ENCODE measurements around the gene BRIP1. TPM values are rescaled to one million over a fixed set of nuclear protein-coding genes. Genes with fewer than 3 reads are reported as not detected.
A peak's percentile ranks its signal among the peaks of the same experiment; 100 is the strongest.

Gene BRIP1
- total and polyA plus RNA-seq, 9 of the 15 experiments (the other 6 are each of a cell fraction or from before 2014, with no cell fraction given), result 2.4 to 17.5 (median 11.2) TPM

GRCh38 chr17:61704935-61705449 is 158.3 kb downstream of the BRIP1 start:
- Histone ChIP-seq H3K9me3 (replicated peaks; ENCODE audit: control insufficient read depth, insufficient read depth, low read depth, low read length) (0 out of 2 replicates have a peak, but pooled peaks cover 2% of the 10 kb centered on the region), H4K20me1 (replicated peaks; ENCODE audit: control insufficient read depth, insufficient read depth, low read length) (no peaks in the 10 kb centered on the region), H2AFZ (ENCODE audit: low read depth, low read length) (no peak overlapping the region), H3K9me1 (ENCODE audit: control insufficient read depth, insufficient read depth, low read length) (no peaks in the 10 kb centered on the region), H3K36me3 (ENCODE audit: control insufficient read depth, insufficient read depth, low read length) (peaks cover 8% of the 10 kb centered on the region; the same call in 1 of the 3 replicates), H3K4me3 (no peak overlapping the region), H3K79me2 (ENCODE audit: control insufficient read depth, insufficient read depth, low read length) (no peaks in the 10 kb centered on the region), H3K4me2 (ENCODE audit: insufficient read depth, low read length) (no peak overlapping the region), H3K9ac (ENCODE audit: insufficient read depth in 1 of 2, low read depth in 2 of 2, low read length in 2 of 2) (no peak overlapping the region), H3K27ac (ENCODE audit: extremely low read depth, low read depth, low read length) (no peak overlapping the region), H3K27me3 (ENCODE audit: control insufficient read depth in 2 of 2, insufficient read depth in 2 of 2, low read length in 2 of 2) (no peaks in the 10 kb centered on the region), H3K4me1 (replicated peaks in 1 of 2; ENCODE audit: control insufficient read depth in 2 of 2, insufficient read depth in 2 of 2, low read length in 2 of 2) (no peaks in the 10 kb centered on the region)
- BruUV-seq (replicated peaks), result no TSS peak
- in situ Hi-C loops (cut with MboI) (no loop called here), intact Hi-C loops (cut with micrococcal nuclease) (no loop called here)
- WGBS (ENCODE audit: insufficient coverage, low coverage, missing lambda C conversion rate), result 88% methylated on average over 3 of the region's 3 CpGs
- DNase-seq (ENCODE audit: extremely low read depth in 1 of 4, low spot score in 3 of 4) (no peak), ATAC-seq (no peak), FAIRE-seq (no peak)
- CTCF ChIA-PET (ENCODE audit: low intra/inter-chr PET ratio), result no interaction called here
- POLR2A ChIA-PET, result no interaction called here
- peak in 1 of 3 experiments; percentile 91; a peak in 2 of 6 replicates for TF ChIP-seq ZBTB11 (CRISPR knock-in tag; IDR thresholded peaks at IDR 0.05)
- TF ChIP-seq, protein P1, sequence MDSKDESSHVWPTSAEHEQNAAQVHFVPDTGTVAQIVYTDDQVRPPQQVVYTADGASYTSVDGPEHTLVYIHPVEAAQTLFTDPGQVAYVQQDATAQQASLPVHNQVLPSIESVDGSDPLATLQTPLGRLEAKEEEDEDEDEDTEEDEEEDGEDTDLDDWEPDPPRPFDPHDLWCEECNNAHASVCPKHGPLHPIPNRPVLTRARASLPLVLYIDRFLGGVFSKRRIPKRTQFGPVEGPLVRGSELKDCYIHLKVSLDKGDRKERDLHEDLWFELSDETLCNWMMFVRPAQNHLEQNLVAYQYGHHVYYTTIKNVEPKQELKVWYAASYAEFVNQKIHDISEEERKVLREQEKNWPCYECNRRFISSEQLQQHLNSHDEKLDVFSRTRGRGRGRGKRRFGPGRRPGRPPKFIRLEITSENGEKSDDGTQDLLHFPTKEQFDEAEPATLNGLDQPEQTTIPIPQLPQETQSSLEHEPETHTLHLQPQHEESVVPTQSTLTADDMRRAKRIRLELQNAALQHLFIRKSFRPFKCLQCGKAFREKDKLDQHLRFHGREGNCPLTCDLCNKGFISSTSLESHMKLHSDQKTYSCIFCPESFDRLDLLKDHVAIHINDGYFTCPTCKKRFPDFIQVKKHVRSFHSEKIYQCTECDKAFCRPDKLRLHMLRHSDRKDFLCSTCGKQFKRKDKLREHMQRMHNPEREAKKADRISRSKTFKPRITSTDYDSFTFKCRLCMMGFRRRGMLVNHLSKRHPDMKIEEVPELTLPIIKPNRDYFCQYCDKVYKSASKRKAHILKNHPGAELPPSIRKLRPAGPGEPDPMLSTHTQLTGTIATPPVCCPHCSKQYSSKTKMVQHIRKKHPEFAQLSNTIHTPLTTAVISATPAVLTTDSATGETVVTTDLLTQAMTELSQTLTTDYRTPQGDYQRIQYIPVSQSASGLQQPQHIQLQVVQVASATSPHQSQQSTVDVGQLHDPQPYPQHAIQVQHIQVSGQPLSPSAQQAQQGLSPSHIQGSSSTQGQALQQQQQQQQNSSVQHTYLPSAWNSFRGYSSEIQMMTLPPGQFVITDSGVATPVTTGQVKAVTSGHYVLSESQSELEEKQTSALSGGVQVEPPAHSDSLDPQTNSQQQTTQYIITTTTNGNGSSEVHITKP (IDR thresholded peaks at IDR 0.05; ENCODE audit: partially characterized antibody), result no peak
- TF ChIP-seq EWSR1 (IDR thresholded peaks at IDR 0.05; ENCODE audit: borderline replicate concordance, low read depth, partially characterized antibody), result peak; percentile 16
